HG02763 (cell line): ENCODE measurements around the gene MAGI2.
A peak's percentile ranks its signal among the peaks of the same experiment; 100 is the strongest.
"Not testable (repeated sequence)": the region's sequence is repeated elsewhere in the genome, so short reads cannot be mapped to it uniquely, and the experiment has no call there.

Source experiments
- ATAC-seq: cut with Tn5 transposase; IDR thresholded peaks from one replicate; pipeline ENCODE4 v1.9.1; 2021; ENCODE audit warnings: mild to moderate bottlenecking, moderate library complexity; ENCODE audit not compliant: unreplicated experiment

MAGI2 gene

GRCh38 chr7:78026492-78026891, 1427.0 kb downstream of the MAGI2 start:
- ATAC-seq = no peak

- no peak for ATAC-seq
These were observed 1428.9 kb downstream of the MAGI2 start for GRCh38 chr7:78024591-78024990.

DNA sequence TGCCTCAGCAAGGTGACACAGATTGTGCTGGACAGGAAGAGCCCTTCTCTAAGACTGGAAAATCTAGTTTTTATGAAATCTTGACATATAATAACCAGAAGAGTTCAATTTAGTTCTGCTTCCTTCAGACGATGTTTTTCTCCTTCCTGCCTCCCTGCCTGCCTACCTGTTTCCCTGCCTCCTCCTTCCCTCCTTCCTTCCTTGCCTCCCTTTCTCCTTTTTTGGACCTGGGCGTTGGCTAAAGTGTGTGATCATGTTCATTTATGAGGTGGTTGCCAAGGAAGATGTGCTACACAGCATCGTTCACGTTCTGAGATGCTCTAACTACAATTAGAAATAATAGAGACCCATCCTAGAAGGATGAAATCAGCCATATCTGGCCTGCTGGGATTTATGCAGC, 1430.3 kb downstream of the MAGI2 start:
- no peak for ATAC-seq

DNA sequence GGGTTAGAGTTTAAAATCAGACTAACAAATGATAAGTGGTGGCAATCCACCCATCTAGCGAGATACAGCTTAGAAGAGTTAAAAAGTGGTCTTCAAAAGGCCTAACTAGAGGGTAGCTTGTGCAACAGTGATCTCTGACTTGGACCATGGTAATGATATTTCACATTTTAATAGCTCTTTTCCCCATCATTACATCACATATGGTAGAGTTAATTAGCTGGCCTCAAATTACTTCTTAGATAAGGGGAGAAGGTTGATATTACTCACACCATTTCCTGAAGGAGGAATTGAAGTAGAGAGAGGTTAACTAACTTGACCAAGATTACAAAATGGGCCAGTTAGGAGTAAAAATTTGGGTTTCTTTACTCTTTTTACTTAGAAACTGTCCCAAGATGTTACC, 1431.3 kb downstream of the MAGI2 start:
- no peak for ATAC-seq

DNA sequence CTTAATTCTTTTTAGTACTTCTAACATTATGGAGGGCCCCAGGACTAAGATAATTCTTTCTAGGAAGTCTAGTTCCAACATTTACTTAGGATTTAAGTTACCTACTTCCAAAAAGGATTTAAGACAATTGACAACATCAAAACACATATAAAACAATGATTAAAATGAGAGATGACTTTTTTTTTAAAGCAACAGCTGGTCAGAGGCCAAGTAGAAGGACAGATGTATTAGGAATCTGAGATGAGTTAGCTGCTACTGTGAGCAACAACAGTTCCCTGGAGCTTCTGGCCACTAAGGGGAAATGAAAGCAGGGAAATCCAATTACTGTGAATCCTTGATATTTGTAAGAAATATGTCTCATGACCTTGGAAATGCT, 1432.6 kb downstream of the MAGI2 start:
- ATAC-seq = no peak

- ATAC-seq = peak; percentile 42
These were observed 1433.2 kb downstream of the MAGI2 start for GRCh38 chr7:78020136-78020873.

GRCh38 chr7:78019447-78020135, 1433.9 kb downstream of the MAGI2 start:
- peak; percentile 82 for ATAC-seq

DNA sequence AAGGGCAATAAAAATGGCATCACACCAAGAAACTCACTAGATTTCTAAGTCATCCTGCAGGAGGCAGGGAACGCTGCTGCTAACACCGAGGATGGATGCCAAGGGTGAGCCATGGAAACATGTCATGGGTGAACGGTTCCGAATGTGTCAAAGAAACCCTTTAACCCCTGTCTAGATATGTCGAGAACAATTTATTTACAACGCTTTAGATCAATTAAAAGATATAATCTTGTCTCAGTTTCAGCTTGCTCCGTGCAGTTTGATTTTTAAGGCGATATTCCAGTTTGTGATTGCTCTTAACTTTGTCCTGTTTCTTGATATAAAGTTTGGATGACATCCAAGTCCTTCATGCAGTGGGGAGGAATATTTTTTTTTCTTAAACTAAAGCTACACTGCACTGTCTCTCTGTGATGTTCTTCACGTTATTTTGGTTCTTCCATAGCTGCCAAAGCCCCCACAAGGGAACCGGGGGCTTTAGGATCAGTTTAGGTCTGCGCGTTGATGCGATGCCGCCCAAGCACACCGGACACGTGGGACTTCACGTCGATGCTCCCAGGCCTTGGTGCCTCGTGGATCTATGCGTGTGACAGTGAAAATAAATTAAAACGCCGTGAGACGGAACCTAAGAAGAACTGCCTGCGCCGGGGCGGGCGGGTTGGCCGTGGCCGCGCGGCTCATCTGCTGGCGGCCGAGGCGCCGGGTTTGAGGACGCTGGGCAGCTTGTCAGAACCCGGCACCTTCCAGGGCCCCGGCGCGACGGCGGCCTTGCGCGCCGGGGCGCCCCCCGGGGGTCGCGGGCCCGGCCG, 1434.6 kb downstream of the MAGI2 start:
- ATAC-seq = peak; percentile 16

DNA sequence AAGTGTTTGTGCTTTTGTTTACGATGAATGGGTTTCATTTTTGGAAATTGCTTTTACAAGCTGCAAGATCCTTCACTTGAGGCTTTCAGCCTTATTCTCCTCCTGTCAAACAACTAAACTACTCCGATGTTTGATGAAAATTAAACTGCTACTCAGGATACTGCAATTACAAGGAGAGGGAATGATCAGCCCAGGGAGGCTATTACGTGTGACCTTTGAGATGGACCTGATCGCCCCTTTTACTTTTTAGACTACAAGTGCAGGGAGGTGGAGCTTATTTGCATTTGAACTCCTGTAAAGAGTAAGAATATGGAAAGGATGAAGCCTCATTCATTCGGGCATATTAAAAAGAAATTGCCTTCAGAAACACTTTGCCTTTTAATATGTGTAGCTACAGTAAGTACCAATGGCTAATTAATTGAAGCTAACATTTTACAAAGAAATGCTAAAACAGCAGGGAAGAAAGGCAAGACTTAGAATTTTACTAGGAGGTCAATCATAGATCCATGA, 1435.8 kb downstream of the MAGI2 start:
- no peak for ATAC-seq

- ATAC-seq = no peak
These were observed 1437.8 kb downstream of the MAGI2 start for GRCh38 chr7:78015574-78016260.

DNA sequence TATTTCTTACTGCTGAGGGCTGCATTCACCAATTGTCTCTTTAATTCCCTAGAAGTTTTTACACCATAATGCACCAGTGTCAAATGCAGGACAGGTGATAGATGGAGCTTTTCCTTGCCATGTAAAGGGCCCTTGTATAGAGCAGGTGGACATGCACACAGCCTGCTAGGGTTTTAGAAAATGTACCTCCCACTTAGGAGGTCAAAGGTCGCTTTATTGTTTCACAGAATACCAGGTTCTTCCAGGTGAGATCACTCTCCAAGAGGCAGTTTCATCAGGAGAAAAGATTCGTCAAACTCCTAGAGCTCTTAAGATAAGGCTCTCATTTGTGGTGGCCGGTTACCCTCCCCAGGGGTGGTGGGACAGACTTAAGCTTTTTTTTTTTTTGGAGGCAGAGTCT, 1439.1 kb downstream of the MAGI2 start:
- no peak for ATAC-seq

- ATAC-seq = no peak
These were observed 1440.1 kb downstream of the MAGI2 start for GRCh38 chr7:78013386-78013785.

GRCh38 chr7:78011642-78012041, 1441.8 kb downstream of the MAGI2 start:
- no peak for ATAC-seq

DNA sequence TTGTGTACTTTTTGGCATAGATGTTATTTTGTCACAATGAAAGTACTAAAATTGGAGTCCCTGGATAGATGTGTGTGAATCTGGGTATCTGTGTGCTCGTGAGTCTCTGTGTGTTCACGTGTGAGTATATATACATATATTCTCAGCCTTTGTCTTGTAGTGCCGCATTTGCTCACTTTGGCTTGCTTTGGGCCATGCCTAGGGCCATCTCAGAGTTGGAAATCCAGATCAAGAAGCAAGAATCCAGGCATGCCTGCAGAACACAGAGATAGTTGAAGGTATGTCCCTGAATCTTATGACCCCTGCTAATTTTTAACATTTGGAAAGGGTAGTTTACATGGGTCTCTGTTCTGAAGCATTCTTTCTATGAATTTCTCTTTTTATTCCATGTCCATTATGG, 1446.2 kb downstream of the MAGI2 start:
- ATAC-seq = no peak

GRCh38 chr7:78006063-78006755, 1447.3 kb downstream of the MAGI2 start:
- ATAC-seq = no peak

DNA sequence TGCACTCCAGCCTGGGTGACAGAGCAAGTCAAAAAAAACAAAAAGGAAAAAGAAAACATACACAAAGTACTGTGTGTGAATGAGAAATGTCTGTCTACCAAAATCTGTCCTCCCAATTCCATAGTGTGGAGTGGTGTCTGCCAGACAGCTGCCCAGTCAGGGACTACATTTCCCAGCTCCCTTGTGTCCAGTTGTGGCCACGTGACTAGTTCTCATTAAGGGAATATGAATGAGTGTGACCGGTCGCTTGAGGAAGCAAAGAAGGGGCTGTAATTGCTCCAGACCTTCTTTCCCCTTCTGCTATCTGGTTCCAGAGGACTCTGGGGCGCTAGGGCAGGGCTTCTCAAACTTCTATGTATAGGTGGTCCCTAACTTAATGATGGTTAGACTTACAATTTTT, 1450.8 kb downstream of the MAGI2 start:
- ATAC-seq = no peak

GRCh38 chr7:78002021-78002420, 1451.4 kb downstream of the MAGI2 start:
- no peak for ATAC-seq

- ATAC-seq = not testable (repeated sequence)
These were observed 1454.3 kb downstream of the MAGI2 start for GRCh38 chr7:77999168-77999567.

GRCh38 chr7:77995717-77996116, 1457.8 kb downstream of the MAGI2 start:
- no peak for ATAC-seq

DNA sequence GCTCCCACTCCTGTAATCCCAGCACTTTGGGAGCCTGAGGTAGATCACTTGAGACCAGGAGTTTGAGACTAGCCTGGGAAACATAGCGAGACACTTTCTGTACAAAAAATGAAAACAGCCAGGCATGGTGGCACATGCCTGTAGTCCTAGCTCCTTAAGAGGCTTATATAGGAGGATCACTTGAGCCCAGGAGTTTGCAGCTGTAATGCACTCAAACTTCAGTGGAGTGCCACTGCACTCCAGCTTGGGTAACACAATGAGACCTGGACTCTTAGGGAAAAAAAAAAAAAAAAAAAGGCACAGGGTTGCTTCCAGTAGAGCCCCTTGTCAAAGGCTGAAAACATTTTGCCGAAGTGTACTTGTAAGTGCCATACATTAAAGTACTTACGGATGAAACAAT, 1459.6 kb downstream of the MAGI2 start:
- ATAC-seq = no peak
